Cerebellar nuclear complex (tissue), 1 donor: Measurements from ENCODE around the gene ZNF423.

Source experiments
- DNase-seq, 2 experiments: peaks; one replicate each; lab custom pipeline; 2025; lab: John Stamatoyannopoulos, UW

The ZNF423 gene

DNA sequence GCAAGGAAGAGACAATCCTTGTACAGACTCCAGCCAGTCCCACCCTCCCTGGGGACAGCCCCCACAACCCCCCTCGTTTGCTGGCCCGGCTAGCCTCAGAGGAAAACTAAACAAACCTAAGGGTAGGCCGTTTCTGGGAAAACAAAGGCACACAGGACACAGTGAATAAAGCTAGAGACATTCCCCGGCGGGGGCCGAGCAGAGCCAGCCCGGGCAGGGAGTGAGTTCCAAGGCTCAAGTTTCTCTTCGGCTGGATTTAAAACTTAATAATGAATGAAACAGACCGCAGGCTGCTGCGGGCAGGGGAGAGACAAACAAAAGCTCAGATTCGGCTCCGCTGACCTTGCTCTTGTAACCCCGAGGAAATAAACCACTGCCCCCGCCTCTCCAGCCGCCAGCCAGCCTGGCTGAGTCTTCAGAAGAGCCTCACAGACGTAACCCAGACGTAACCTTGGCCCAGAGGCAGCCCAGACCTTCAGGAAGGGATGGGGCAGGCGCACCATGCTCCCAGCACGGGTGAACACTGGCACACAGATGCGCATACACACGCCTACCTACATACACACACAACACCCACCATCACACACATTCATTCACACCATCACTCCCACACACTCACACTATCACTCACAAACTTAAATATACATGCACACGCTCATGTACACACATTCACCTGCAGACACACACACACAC lies 216.0 kb downstream of the ZNF423 start:
- DNase-seq: no peak

DNA sequence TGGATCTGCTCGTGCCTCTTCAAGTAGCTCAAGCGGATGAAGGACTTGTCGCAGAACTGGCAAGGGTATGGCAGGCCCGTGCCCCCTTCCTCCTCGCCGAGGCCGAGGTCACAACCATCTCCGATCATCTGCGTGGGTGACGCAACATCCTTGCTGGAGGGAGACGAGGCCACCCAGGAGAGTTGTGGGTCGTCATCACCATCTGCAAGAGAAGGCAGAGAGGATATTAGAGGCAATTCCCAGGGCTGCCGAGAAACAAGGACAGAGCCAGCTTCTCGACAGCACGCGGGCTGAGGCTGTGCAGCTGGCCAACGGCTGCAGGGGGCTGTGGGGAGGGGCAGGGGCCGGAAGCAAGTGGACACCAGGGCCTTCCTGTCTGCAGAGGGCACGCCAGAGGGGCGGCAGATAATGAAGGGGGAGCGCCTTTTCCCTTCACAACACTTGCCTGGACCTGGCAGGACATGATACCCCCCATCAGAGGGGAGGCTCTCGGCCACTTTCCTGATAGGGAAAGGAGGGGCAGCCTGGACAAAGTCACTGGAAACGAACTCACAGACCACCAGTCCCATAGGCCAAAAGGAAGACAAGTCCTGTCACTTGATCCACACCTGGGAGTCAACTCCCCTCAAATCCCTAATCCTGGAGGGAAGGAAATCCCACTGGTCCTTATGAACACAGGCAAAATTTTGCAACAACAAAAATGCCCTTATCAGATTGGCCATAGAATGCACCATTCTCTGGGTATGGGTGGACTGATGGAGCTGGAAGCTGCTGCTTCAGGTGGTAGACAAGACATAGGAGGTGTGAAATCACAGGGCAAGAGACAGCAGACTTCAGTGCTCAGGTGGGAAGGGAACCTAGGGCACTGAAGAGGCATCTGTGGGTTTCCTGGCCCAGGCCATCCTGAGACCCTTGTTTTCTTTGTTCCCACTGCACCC lies 217.0 kb downstream of the ZNF423 start:
- DNase-seq: no peak

DNA sequence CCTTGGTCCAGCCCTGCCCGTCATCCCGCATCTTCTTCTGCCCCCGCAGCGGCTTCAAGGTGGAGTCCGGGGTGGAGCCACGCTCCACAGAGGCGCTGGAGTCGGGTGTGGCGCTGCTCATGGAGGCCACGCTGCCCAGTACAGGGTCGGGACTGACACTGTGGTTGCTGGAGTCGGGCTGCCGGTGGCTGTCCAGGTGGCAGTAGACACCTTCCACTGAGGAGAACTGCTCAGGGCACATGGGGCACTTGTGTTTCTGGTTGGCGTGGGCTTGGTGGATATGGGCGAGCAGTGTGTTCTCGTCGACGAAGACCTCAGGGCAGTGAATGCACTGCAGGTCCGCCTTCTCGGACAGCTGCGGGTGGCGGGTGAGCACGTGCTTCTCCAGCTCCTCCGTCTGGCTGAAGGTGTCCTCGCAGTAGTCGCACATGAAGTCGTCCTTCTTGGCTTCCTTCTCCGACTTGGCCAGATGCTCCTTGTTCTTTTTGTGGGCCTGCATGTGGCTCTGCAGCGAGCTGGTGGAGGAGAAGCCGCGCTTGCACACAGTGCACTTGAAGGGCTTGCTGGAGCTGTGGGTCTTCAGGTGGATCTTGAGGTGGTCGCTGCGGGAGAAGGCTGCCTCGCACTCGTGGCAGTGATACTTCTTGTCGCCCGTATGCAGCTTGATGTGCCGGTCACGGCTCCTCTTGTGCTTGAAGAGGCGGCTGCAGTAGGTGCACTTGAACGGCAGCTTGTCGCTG lies 217.8 kb downstream of the ZNF423 start:
- DNase-seq: no peak

DNA sequence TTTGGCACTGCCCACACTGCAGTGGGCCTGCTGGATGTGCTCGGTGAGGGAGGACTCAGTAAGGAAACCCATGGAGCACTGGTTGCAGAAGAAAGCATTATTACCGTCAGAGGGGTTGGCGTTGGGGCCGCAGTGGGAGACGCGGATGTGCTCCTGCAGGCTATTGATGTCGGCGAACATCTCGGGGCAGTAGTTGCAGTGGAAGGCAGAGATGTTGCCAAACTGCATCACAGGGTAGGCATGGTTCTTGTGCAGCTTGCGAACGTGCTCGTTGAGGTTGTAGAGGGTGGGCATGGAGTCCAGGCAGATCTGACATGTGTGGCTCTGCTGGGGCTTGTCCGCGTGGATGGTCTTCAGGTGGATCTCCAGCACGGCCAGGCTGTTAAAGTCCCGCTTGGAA lies 218.4 kb downstream of the ZNF423 start:
- DNase-seq: no peak

DNA sequence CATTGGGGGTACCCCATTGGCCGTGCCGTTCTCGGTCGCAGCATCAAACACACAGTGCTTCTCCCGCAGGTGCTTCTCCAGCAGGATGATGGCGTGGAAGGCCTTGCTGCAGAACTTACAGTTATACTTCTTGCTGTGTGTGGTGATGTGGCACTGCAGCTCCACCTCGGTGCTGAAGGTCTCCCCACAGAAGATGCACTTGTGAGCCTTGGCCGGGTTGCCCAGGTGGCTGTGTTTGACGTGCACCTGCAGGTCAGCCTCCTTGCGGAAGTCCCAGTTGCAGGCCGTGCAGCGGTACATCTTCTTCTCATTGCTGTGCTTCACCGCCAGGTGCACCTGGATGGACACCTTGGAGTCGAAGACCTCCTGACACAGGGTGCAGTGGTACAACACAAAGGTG lies 219.3 kb downstream of the ZNF423 start:
- DNase-seq: no peak

DNA sequence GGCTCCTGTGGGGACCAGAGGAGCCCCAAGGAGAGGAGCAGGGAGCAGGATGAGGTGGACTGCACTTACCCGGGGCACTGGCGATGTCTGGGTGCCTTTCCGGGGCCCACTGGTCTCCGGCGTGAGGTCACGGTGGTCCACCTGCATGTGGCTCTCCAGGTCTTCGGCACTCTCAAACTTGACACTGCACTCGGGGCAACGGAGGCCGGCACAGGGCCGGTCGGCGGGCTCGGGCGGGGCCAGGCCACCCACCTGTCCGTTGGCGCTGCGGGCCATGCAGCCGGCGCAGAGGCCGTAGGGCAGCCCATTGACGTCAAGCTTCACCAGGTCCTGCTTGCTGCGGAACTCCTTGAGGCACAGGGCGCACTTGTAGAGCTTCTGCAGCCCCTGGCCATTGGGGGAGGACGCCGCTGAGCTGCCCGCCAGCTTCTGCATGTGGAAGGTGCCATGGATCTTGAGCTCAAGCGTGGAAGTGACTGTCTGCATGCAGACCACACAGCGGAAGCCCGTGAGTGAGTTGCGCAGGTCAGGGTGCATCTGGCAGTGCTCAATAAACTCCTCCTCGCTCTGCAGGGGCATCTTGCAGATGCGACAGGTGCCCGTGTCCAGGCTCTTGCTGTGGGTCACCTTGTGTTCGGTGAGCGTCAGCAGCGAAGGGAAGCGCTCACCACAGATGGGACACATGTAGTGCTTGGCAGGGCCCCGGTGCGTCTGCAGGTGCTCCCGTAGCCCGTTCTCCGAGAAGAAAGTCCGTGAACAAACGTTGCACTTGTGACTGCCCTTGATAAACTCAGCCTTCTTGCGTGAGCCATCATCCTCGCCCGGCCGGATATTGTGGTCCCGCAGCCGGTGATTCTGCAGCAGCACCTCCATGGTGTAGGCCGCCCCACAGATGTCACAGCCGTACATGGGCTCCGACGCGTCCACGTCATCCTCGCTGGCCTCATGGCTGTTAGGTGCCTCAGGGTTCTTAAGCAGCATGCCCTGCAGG lies 220.0 kb downstream of the ZNF423 start:
- DNase-seq: no peak

DNA sequence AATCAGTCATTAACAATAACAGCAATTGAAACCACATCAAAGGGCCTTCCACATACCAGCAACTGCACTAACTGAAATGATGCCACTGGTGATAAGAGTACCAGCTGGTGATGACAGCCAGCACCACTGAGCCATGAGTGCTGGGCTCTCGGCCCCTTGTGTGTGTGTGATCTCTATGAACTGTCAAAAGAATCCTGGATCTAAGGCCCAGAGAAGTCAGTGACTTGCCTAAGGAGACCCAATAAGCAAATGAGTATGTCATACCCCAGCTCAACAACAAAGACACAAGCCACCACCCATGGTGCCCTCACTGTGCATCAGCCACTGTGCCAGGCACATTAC lies 220.9 kb downstream of the ZNF423 start:
- no peak for DNase-seq

DNA sequence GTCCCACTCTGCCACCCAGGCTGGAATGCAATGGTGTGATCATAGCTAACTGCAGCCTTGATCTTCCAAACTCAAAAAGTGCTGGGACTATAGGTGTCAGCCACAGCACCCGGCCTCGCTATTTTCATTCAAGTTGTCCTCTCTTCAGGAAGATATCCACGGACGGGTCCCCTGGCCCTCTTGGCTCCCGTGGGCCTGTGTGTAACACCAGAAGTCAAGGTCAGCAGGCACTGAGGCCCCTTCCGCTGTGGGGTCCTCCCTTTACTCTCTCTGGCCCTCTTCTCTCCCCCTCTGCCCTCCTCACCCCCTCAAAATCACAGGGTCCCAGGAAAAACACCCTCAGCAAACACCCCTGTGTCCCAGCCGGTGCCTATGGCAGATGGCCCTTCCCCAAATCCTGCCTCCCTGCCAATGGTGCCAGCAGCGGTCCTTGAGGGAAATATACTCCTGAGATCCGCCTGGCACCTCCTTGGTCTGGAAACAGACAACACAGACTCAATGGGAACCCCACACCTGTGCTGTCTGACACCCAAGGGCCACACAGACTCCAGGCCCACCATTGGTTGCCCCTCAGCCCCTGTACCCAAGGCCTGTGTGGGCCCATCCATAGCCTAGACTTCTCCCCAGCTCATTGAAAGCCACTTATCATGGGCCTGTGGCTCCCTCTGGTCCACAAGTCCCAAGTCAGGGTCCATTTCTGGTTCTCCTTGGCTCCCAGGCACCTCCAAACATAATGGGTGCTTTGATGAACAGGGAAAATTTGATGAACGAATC lies 221.5 kb downstream of the ZNF423 start:
- no peak for DNase-seq

DNA sequence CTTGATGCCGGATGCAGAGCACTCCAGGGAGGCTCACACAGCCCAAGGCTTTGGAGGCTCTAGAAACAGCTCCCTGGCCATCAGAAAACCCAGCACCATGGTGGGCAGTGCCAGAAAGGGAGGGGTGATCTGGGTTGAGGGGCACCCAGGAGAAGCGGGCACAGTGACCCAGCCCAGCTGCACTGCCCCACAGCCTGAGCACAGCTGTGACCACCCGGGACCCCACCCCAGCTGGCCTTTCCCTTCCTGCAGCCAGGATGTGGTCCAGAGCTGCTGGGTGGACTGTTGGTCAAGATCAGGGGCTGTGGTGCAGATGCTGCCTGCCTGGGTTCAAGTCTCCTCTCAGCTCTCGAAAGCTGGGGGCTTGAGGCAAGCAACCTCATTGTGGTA lies 223.1 kb downstream of the ZNF423 start:
- DNase-seq: no peak

DNA sequence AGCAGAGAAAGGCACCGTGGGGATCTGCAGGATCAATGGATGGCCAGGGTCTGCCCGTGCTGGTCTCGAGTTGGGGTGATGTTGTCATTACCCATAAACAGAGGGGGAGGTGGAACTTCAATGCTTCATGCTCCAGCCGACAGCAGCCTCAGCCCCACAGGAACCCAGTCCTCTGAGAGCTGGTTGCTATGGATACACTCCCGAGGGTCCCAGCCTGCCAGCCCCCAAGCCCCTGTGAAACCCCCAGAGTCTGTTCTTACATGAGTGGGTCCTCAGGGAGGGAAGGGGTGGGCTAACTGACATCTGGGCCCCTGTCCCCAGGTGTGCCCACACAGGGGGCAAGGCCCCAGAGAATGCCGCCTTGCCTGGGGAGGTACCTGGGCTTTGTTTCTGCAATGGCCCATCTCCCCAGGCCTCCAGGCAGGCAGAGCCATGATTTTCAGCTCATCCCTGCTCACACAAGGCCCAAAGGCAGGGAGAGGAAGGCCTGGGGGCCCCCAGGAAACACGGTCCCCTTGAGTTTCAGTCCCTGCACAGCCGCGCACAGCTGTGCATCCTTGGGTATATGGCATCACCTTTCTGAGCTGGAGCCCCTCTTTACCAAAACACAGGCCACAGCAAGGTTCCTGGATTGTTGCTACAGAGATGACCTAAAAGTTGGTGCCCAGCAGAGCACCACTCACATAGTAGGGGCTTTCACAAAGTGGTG lies 223.7 kb downstream of the ZNF423 start:
- DNase-seq: no peak

DNA sequence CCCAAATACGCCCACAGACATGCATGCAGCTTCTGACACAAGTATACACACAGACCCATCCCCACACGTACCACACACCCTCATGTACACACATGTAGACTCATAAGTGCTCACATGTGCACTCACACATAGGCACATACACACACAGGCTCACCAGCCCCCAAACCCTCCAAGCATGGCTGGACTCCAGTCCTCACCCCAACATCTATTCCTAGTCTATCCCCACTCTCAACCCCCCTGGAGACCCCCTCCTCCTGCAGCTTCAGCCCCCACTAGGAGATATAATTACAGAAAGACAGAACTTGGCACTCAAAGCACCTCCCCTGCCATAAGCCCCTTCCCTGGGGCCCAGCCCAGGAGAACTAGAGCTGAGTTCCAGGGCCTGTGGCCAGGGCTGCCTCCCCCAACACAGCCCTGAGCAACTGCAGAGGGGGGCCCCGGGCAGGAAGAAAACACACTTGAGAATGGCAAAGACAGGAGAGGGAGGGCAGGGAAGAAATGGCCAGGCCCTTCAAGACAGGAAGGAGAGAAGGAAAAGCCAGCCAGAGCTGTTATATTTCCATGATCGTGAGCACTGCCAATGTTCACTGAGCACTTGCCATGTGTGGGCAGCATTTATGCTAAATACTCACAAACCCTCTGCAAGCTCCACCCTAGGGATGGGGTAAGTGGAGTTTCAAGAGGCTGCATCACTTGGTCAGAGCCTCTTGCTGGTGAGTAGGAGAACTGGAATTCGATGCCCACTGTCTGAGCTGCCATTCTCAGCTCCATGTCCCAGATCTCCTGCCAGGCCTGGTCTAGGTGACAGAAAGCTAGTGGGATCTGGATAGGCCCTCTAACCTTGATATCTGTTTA lies 224.5 kb downstream of the ZNF423 start:
- no peak for DNase-seq

DNA sequence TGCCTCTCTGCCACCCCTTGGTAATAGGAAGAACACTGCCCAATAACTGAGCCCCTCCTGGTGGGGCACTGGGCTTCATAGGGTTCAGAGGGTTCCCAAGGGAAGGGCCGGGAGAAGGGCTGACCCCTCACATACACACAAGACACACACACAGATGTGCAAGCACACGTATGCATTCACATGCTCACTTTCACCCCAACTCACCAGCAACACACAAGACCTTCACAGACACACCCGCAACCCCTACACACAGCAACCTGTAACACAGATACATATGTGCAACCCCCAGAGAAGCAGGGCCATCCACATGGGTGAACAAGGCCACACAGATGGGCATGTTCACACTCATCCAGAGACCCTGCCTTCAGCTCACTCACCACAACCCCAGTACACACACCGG lies 225.1 kb downstream of the ZNF423 start:
- DNase-seq: no peak

DNA sequence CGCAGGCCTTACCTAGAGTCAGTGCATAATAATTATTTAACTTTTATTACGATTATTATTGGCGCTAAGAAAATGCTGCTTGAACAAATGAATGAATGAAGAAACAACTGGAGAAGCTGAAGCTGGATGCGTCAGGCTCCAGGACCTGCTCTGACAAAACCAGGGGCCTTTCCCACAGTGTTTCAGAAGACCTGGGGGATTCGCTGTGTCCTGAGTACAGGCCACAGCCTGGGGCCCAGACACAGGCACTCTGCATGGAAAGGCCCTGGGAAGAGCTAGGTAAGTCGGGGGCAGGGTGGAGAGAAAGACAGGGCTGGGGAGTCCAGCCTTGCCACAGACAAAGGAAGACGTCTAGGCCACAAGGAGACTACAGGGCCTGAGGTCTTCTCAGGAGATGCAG lies 226.1 kb downstream of the ZNF423 start:
- no peak for DNase-seq

DNA sequence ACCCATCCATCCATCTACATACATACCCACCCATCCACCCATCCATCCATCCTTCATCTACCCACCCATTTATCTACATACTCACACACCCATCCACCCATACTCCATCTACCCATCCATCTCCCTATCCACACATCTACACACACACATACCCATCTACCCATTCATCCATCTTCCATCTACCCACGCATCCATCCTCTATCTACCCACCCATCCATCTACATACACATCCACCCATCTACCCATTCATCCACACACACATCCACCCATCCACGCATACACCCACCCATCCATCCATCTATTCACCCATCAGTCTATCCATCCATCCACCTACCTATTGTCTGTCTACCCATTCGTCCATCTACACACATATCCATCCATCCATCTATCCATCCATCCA lies 227.8 kb downstream of the ZNF423 start:
- no peak for DNase-seq

DNA sequence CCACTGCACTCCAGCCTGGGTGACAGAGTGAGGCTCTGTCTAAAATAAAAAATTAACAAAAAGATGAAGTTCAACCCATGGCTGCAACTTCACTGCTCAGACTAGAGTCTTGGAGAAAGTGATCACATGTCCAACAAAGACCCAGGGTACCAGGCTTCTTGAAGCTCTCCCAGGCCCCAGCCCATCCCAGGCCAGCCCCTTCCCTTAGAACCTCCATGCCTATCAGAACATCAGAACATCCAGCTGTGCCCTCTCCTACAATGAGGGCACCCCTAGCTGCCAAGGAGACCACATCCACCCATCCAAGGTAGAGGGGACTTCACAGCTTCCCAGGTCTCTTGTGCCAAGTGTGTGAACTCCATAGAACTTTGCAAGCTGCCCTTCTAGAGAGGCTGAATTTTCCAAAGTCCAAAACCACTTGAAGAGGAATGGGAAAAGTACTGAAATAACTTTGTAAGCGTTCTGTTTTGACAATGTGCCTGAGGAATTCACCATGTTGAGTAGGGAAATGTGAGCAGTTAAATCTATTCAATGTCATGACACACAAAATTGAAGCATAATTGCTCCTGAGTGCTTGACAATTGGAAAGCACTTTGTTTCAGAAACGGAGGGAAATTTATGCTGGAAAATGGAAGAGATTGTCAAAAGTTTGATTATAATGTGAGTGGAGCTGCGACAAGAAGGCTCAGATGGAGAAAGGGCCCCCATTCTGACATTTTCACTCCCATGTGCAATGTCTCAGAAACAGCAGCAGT lies 230.4 kb downstream of the ZNF423 start:
- no peak for DNase-seq

DNA sequence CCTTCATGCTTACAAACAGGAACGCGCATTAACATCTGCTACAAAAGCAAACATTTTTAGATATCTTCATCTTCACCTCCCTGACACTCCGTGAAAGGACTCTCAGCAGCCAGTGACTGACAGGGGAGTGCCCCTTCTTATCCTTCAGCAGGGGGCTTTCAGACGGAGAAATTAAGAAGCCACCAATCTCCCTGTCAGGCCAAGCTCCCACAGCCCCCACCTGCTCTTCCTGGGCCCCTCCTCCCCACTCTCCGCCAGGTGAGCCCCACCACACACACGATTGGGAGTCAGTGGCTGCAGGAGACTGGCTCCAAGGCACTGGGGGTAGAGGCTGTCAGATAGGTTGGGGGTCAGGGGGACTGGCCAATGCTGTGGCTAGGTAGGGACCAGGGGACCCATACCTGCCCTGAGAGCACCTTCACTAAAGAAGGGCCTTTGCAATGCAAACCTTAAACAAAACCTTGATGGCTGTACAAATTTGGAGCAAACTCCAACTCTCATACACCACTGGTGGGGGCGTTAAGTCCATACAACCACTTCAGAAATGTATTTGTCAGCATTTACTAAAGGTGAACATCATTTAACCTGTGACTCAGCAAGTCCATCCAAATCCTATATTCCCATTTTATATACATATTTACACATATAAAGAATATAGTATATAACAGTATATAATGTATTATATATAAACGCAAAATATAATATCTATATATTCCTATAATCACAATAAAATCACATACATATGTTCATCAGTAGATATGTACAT lies 232.2 kb downstream of the ZNF423 start:
- DNase-seq: no peak
